ENCODE measurements around the gene LIMA1.

The LIMA1 gene

DNA sequence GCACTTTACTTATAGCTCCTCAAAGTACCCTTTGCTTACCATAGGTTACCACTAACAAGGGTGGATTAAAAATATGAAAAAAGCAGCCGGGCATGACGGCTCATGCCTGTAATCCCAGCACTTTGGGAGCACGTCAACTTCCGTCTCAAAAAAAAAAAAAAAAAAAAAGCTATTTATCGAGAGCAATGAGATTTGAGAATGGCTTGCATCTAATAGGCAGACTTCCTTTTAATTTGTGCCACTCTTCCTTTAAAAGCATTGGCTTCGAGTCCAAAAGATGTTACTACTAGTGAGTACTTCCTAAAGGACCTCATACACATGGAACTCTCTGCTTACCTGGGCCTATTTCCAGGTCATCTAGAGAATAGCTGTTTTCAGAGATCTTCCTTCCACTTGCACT lies 77.7 kb downstream of the LIMA1 start:
- no peak for ATAC-seq (replicated peaks)
- Mint-ChIP-seq H3K27me3 (no peaks in the 10 kb centered on the region), H3K4me1 (no peaks in the 10 kb centered on the region), H3K4me3 (no peak overlapping the region), H3K36me3 (peaks cover 2 to 4% of the 10 kb centered on the region in 2 donors), H3K27ac (no peak overlapping the region), H3K9me3 (no peaks in the 10 kb centered on the region)
- DNase-seq: no peak

DNA sequence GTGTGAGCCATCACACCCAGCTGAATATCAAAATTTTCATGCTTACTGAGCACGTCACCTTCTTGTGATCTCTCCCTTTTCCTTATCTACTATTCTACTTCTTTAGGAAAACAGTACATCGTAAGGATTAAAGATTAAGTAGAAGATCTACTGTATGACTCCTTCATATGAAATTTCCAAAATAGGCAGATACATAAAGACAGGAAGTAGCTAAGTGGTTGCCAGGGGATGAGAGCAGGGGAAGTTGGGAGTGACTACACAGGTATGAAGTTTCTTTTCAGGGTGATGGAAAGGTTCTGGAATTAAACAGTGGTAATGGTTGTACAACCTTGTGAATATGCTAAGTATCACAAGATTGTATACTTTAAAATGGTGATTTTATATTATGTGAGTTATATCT lies 79.6 kb downstream of the LIMA1 start:
- H3K4me3 Mint-ChIP-seq: no peak overlapping the region
- H3K27me3 Mint-ChIP-seq: no peaks in the 10 kb centered on the region
- no peaks in the 10 kb centered on the region for H3K9me3 Mint-ChIP-seq
- DNase-seq (no peak), ATAC-seq (replicated peaks) (no peak)
- no peaks in the 10 kb centered on the region for H3K4me1 Mint-ChIP-seq
- H3K27ac Mint-ChIP-seq: no peak overlapping the region
- H3K36me3 Mint-ChIP-seq: peaks cover 6 to 11% of the 10 kb centered on the region in 2 donors

DNA sequence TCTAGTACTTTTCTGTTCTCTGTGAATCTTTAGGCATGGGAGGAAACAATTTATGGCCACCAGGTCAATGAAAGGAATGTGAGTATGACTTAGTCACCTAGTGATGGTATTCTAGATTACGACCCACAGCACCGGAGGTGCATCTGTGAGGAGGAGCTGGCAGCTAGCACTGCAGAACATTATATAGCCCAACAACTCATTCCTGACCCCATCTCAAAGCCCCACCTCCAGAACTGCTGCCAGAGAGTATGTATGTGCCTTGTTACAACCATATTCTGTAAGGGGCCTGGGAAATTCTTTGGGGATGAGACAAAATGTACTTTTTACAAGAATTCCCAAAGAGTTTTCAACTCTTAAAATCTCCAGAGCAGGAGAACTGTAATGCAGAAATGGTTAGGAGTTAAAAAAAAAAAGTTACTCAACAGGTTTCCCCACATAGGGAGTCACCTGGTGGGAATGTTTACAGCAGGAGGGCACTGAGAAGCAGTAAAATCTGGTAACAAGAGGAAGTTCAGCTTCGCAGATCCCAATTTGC lies 81.3 kb downstream of the LIMA1 start:
- ATAC-seq (replicated peaks) (no peak), DNase-seq (no peak)
- Mint-ChIP-seq H3K27ac (no peak overlapping the region), H3K4me1 (no peaks in the 10 kb centered on the region), H3K4me3 (no peak overlapping the region), H3K27me3 (no peaks in the 10 kb centered on the region), H3K9me3 (no peaks in the 10 kb centered on the region), H3K36me3 (peaks cover 6 to 11% of the 10 kb centered on the region in 2 donors)

DNA sequence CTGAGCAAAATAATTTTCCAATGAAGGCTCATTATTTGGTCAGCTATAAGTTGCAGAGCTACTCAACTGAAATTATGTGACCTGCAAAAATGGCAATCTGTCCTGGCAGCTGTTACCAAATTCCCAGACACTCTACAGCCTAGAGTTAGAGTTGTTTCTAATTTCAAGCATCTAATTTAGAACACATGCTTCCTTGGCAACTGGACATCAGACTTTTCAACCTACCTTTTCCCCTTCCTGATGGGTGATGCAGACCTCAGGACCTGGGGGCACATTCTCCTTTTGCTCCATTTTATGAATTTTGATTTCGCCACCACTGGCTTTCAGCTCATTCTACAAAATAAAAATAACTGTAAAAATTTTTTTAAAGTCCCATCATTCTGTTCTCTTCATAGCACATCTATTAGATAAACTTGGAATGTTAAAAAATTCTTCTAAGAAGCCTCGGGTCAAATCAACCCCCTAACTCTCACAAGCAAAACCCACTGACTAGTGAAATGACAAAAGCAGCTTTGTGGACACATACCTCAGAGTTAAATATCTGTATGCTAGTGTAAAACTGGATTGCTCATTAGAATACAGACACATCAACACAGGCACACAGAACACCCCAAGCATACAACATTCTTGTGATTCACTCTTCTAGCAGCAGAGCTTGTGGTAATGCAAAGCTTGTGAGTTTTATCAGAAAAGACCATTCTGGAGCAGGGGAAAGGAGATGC lies 82.6 kb downstream of the LIMA1 start:
- H3K27me3 Mint-ChIP-seq: no peaks in the 10 kb centered on the region
- DNase-seq: no peak
- no peak overlapping the region for H3K27ac Mint-ChIP-seq
- no peaks in the 10 kb centered on the region for H3K4me1 Mint-ChIP-seq
- no peaks in the 10 kb centered on the region for H3K9me3 Mint-ChIP-seq
- peaks cover 6 to 11% of the 10 kb centered on the region in 2 donors for H3K36me3 Mint-ChIP-seq
- H3K4me3 Mint-ChIP-seq: no peak overlapping the region
- no peak for ATAC-seq (replicated peaks)

DNA sequence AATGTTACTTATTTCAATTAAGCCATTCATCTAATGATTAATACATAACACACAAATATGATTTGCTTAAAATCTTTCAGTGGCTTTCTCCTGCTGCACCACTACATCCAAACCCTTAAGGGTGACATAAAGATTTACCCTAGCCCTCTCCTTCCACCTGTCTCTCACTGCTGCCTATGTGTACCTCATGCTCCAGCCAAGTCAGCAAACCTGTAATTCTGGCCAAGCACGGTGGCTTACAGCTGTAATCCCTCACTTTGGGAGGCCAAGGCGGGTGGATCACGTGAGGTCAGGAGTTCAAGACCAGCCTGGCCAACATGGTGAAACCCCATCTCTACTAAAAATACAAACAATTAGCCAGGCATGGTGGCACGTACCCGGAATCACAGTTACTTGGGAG lies 84.5 kb downstream of the LIMA1 start:
- H3K27ac Mint-ChIP-seq: no peak overlapping the region
- H3K4me1 Mint-ChIP-seq: no peaks in the 10 kb centered on the region
- no peak overlapping the region for H3K4me3 Mint-ChIP-seq
- no peaks in the 10 kb centered on the region for H3K27me3 Mint-ChIP-seq
- no peak for ATAC-seq (replicated peaks)
- H3K36me3 Mint-ChIP-seq: peaks cover 8 to 11% of the 10 kb centered on the region in 2 donors
- H3K9me3 Mint-ChIP-seq: no peaks in the 10 kb centered on the region
- no peak for DNase-seq

DNA sequence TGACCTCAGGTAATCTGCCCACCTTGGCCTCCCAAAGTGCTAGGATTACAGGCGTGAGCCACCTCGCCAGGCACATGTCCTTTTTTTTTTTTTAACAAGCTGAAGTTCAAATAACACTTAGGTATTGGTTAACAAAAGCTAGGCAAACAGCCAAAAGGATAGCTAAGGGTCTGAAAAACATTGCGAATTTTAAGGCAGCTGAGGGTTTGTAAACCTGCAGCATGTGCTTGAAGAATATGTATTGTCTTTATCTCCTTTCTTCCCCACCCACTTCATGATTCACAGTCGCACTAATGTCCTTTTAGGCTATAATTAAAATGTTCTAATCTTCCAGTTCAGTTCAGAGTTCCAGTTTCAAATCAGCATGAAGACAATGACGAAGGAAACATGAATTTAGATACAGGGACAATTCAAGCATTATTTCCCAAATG lies 86.0 kb downstream of the LIMA1 start:
- no peaks in the 10 kb centered on the region for H3K4me1 Mint-ChIP-seq
- no peaks in the 10 kb centered on the region for H3K27me3 Mint-ChIP-seq
- peaks cover 12 to 15% of the 10 kb centered on the region in 2 donors for H3K36me3 Mint-ChIP-seq

DNA sequence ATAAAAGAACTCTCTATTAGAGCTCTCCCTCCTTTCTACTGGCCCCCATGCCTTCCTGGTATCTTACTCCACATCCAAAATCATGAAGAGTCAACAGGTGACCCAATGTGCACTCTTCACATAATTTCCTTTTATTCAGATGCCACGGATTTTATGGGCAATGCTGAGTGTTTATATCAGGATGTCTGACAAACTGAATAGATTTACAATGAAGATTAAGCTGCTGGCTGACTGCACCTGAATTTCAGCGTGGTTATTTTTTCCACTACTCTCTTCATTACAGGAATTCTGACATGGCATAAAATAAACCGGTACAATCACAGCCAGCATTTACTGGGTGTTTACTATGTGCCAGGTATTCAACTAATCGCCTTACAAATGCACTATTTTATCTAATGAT lies 86.8 kb downstream of the LIMA1 start:
- Mint-ChIP-seq H3K36me3 (peaks cover 15% of the 10 kb centered on the region in 2 donors), H3K4me3 (no peak overlapping the region), H3K9me3 (no peaks in the 10 kb centered on the region), H3K4me1 (no peaks in the 10 kb centered on the region), H3K27me3 (no peaks in the 10 kb centered on the region), H3K27ac (no peak overlapping the region)
- no peak for ATAC-seq (replicated peaks)
- DNase-seq: no peak

More for the DNA sequence above, 86.0 kb downstream of the LIMA1 start:
- H3K27ac Mint-ChIP-seq: no peak overlapping the region
- ATAC-seq (replicated peaks): no peak
- no peaks in the 10 kb centered on the region for H3K9me3 Mint-ChIP-seq
- DNase-seq: no peak
- H3K4me3 Mint-ChIP-seq: no peak overlapping the region

DNA sequence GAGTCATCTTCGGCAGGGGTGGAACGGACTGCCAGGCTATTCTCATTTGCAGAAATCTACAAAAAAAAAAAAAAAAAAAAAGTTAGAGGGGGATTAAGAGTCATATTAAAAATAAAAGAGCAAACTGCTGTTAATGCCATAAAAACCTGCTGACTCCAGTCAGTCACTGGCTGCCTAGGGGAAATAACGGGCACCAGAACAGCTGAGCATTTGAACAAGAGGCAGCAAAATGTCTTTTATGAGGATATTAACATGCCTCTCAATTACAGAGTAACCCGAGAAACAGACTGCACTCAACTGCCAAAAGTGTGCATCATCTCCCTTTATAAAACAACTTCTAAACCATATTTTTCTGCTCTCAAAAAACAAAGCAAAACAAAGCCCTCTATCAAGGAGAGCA lies 87.5 kb downstream of the LIMA1 start:
- no peak overlapping the region for H3K27ac Mint-ChIP-seq

DNA sequence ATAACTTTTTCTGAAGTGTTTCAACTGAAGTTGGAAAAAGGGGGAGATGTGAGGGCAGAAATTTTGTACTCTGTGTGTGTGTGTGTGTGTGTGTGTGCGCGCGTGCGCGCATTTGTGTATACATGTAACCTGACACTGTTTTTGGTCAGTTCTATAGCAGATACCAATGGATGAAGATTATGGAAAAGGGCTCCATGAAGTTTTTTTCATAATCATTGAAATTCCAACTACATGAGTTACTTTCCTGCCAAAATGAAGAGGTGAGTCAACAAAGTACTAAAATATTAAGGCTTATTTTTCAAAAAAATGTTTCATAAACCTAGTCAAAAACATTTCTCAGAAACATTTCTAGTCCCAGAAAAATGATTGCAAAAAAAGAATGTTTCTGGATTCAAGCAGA lies 90.4 kb downstream of the LIMA1 start:
- no peak overlapping the region for H3K27ac Mint-ChIP-seq
- H3K36me3 Mint-ChIP-seq: peaks cover 8 to 11% of the 10 kb centered on the region in 2 donors
- no peak overlapping the region for H3K4me3 Mint-ChIP-seq
- H3K27me3 Mint-ChIP-seq: no peaks in the 10 kb centered on the region
- no peak for ATAC-seq (replicated peaks)
- H3K9me3 Mint-ChIP-seq: no peaks in the 10 kb centered on the region
- DNase-seq: no peak
- H3K4me1 Mint-ChIP-seq: peaks cover 9 to 15% of the 10 kb centered on the region in 2 donors

More for the DNA sequence above, 87.5 kb downstream of the LIMA1 start:
- Mint-ChIP-seq H3K36me3 (peaks cover 12 to 15% of the 10 kb centered on the region in 2 donors), H3K4me1 (no peaks in the 10 kb centered on the region), H3K4me3 (no peak overlapping the region), H3K27me3 (no peaks in the 10 kb centered on the region), H3K9me3 (no peaks in the 10 kb centered on the region)
- DNase-seq (no peak), ATAC-seq (replicated peaks) (no peak)

DNA sequence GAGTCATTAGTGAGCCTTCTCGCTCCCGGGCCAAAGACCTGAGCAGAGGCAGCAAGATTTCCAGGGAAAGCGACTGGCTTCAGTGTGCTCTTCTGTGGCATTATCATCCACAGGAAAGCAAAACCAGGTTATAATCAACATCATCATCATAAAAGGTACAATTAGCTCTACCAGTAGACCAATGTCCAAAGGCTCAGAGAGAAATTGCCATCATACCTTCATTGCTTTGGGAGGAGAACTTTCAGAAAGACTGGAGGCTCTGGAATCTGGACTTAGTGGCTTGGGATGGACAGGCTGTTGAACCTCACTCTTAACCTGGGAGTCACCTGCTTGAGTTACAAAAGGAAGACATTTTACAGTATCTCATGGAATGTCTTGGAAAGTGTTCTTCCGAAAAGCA lies 91.1 kb downstream of the LIMA1 start:
- DNase-seq (no peak), ATAC-seq (replicated peaks) (no peak)
- H3K27me3 Mint-ChIP-seq: no peaks in the 10 kb centered on the region
- H3K27ac Mint-ChIP-seq: no peak overlapping the region
- peaks cover 8 to 11% of the 10 kb centered on the region in 2 donors for H3K36me3 Mint-ChIP-seq
- H3K4me3 Mint-ChIP-seq: no peak overlapping the region
- H3K9me3 Mint-ChIP-seq: no peaks in the 10 kb centered on the region
- peaks cover 9 to 22% of the 10 kb centered on the region in 2 donors for H3K4me1 Mint-ChIP-seq

DNA sequence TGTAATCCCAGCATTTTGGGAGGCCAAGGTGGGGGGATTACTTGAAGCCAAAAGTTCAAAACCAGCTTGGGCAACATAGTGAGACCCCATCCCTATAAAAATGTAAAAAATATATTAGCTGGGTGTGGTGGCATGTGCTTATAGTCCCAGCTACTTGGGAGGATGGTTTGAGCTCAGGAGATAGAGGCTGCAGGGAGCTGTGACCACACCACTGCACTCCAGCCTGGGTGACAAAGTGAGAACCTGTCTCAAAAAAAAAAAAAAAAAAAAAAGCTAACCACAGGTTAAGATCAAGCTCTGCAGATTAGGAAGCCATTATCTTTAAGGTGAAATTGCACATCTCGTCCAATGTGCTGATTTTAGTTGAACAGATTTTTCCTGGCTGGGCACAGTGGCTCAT lies 92.5 kb downstream of the LIMA1 start:
- Mint-ChIP-seq H3K27ac (no peak overlapping the region), H3K4me1 (peaks cover 9 to 26% of the 10 kb centered on the region in 2 donors), H3K27me3 (no peaks in the 10 kb centered on the region), H3K9me3 (no peaks in the 10 kb centered on the region), H3K4me3 (no peak overlapping the region), H3K36me3 (peaks cover 8 to 11% of the 10 kb centered on the region in 2 donors)
- DNase-seq (no peak), ATAC-seq (replicated peaks) (no peak)

DNA sequence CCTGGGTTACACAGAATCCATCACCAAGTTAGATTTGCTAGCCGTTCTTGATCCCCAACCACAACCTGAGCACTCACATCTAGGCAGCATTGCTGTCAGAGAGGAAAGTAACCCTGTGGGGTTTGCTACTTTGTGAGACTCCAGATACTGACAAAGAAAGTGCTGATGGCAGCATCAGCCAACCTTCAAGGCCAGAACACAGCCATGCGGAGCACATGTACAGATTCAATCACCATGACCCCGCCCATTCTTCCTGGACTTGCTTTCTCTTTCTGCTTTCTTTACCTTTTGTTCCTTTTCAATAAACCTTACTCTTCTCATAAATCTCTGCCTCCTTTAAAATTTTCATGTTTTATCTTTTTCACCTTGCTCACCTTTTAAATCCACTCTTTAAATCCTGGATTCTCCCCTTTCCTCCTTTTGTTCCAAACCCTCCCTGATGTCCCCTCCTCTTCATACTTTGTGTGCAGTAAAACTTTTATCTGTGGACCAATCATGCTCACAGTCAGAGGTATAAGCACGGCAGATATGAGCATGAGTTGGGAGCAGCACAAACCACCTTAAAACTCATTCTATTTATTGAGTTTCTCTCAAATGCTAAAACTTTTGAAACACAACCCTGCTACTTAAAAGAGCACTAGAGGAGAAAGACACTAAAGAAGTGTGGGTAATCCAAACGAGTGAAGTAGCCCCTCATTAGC lies 94.3 kb downstream of the LIMA1 start:
- Mint-ChIP-seq H3K36me3 (peaks cover 8 to 9% of the 10 kb centered on the region in 2 donors), H3K27me3 (no peaks in the 10 kb centered on the region), H3K9me3 (no peaks in the 10 kb centered on the region), H3K4me3 (no peak overlapping the region), H3K4me1 (peaks cover 13 to 26% of the 10 kb centered on the region in 2 donors), H3K27ac (peak overlapping the region; percentile 86)
- ATAC-seq (replicated peaks) (peak in 1 of 2 donors; percentile 24), DNase-seq (no peak)

DNA sequence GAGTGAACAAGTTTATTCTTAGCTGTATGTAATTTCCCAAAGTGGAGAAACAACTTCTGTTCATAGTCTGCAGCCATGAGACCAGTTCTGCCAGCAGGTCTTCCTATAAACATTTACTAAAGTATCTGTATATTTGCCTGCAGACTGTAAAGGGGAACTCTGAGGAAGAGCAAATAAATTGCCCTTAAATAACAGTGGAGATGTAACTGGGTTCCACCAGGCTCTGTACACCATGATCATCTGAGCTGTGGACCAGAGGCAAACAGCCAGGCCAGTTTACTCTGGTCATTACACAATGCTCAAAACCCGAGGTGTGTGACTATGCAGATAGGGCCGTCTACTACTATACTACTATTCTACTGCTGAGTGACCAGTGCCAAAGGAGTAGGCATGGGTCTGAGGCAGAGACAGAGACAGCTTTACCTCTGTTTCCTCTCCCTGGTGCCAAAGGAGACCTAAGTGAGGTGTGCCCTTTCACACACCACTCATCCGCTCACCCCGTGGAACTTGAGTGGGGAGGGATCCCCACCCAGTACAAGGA lies 95.0 kb downstream of the LIMA1 start:
- H3K4me1 Mint-ChIP-seq: peaks cover 13 to 26% of the 10 kb centered on the region in 2 donors
- no peaks in the 10 kb centered on the region for H3K27me3 Mint-ChIP-seq
- DNase-seq (no peak), ATAC-seq (replicated peaks) (peak in 1 of 2 donors; percentile 9)
- H3K9me3 Mint-ChIP-seq: no peaks in the 10 kb centered on the region
- peaks cover 8 to 9% of the 10 kb centered on the region in 2 donors for H3K36me3 Mint-ChIP-seq
- peak overlapping the region; percentile 88 for H3K27ac Mint-ChIP-seq
- H3K4me3 Mint-ChIP-seq: no peak overlapping the region

DNA sequence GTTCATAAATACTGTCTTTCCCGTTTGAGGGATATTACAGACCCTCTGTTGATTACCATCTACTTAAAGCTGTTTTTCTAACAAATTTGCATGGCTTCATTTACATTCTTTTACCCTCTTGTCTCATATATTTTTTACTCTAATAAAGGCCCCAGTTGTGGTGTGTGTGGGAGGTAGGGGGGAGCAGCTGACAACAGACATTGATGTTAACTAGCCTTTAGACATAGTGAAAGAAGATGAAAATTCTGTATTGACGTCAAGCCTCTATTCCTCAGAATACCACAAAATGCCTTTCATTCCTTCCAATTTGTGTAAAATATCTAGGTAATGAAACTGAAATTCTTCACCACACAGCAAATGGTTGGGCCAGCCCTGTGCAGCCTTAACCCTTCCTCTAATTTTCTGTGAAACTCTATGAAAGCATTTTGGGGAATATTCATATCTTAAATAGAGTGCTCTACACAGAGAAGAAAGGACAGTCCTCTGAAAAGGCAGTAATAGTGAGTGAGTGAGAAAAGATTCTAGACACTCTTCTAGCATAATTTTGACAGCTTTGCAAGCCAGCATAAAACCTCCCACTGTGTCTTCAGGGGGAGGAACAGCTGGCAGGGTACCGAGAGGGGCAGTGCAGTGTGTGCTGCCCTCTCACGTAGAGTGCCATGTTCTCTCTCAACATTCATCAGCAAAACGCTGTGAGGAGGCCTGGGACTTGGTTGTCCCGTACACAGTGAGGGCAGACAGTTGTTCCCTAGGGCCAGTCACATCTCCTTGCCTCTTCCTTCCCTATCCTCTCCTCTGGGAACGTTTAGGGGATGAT lies 96.0 kb downstream of the LIMA1 start:
- Mint-ChIP-seq H3K36me3 (peaks cover 3 to 5% of the 10 kb centered on the region in 2 donors), H3K4me1 (peaks cover 13 to 31% of the 10 kb centered on the region in 2 donors), H3K9me3 (no peaks in the 10 kb centered on the region), H3K4me3 (no peak overlapping the region), H3K27me3 (no peaks in the 10 kb centered on the region), H3K27ac (peak overlapping the region; percentile 88)
- DNase-seq (no peak), ATAC-seq (replicated peaks) (peak; percentile 83 to 87)
